KOPT-K1 (cell line): ENCODE data around the gene XPR1.
"Not testable (repeated sequence)": the region's sequence is repeated elsewhere in the genome, so short reads cannot be mapped to it uniquely, and the experiment has no call there.

ENCODE experiments used
- H3K27ac ChIP-seq: fragments of 200-600 bp; sonication (generic); 2 replicates; pipeline ENCODE4 v1.5.1; 2016; ENCODE audit warnings: antibody characterized with exemption, mild to moderate bottlenecking, low read depth, low read length; ENCODE audit not compliant: poor library complexity, severe bottlenecking
- H3K36me3 ChIP-seq: fragments of 200-600 bp; sonication (generic); 2 replicates; pipeline ENCODE4 v1.5.1; 2017; ENCODE audit warnings: antibody characterized with exemption, mild to moderate bottlenecking, low read length, moderate library complexity; ENCODE audit not compliant: insufficient read depth
- H3K9me3 ChIP-seq: fragments of 200-600 bp; sonication (generic); 2 replicates; pipeline ENCODE4 v1.5.1; 2017; ENCODE audit warnings: antibody characterized with exemption, low read length, mild to moderate bottlenecking; ENCODE audit not compliant: insufficient read depth, poor library complexity, severe bottlenecking

XPR1 gene

DNA sequence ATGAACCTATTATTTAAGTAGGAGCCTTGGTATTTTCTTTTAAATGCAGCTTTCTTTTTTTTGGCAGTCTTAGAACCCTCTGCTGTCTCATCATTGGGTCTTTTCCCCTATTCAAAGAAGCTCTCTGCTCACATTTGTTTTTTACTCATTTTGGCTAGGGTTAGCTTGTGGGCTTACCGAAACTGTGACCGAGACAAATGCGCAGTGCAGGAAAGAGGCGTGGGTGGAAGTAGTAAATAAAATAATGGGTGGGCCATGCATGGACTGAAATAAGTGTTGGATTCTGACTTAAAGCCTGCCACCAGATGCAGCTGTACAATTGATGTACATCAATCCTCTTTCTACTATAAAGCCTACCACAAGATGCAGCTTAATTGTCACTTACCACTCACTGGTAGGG, 14.7 kb downstream of the XPR1 start:
- Histone ChIP-seq H3K27ac (no peak overlapping the region), H3K36me3 (no peaks in the 10 kb centered on the region), H3K9me3 (no peaks in the 10 kb centered on the region)

DNA sequence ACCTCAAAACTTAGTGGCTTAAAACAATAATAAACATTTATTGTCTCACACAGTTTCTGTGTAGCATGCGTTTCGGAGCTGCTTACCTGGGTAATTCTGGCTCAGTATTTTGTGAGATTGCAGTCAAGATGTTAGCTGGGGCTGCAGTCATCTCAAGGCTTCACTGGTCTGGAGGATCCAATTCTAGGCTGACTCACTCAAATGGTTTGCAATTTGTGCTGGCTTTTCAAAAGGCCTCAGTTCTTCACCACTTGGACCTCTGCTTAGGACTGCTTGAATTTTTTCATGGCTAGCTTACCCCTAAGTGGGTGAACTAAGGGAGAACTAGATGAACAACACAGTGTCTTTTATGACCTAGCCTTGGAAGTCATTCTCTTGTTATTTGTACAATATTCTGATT, 21.0 kb downstream of the XPR1 start:
- Histone ChIP-seq H3K9me3 (peaks cover 10% of the 10 kb centered on the region), H3K27ac (no peak overlapping the region), H3K36me3 (no peaks in the 10 kb centered on the region)

DNA sequence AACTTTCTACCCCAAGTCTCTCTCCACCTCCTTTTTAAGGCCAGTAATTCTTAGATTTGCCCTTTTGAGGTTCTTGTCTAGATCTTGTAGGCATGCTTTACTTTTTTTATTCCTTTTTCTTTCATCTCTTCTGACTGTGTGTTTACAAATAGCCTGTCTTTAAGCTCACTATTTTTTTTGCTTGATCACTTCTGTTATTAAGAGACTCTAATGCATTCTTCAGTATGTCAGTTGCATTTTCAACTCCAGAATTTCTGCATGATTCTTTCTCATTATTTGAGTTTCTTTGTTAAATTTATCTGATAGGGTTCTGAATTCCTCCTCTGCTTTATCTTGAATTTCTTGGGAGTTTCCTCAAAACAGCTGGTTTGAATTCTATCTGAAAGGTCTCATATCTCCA, 30.9 kb downstream of the XPR1 start:
- no peaks in the 10 kb centered on the region; the same call in 1 of the 2 replicates for H3K36me3 ChIP-seq
- H3K9me3 ChIP-seq: peaks cover 71% of the 10 kb centered on the region
- H3K27ac ChIP-seq: no peak overlapping the region

DNA sequence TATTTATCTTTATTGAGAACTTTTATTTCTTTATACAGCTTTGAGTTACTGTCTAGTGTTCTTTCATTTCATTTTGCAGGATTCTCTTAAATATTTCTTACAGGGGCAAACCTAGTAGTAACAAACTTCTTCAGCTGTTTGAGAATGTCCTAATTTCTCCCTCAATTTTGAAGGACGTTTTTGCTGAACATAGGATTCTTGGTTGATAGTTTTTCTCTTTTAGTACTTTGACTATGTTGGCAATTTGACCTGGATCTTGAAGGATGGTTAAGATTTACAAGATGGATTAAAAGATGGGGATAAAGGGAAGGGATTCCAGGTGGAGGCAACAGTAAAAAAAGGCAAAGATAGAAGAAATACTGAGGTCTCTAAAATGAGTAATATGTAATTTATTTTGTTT, 38.9 kb downstream of the XPR1 start:
- peaks cover 30% of the 10 kb centered on the region for H3K9me3 ChIP-seq
- no peaks in the 10 kb centered on the region for H3K36me3 ChIP-seq
- no peak overlapping the region for H3K27ac ChIP-seq

DNA sequence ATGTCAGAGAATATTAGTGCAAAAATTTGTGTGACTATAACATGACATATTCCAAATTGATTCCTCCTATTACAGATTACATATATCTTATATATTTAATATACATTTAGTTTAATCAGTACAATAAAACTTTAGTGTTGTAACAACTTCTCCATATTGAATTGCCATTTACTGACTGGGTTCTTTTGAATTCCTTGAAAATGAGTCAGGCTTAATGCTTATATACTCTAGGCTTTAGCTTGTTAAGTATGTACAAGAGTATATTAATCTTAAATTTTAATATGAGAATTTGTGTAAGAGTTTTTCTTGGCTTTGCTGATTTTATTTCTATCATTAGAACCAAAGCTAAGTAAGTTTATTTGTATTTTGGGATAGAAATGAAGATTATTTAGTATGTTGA, 40.3 kb downstream of the XPR1 start:
- H3K9me3 ChIP-seq: peaks cover 25% of the 10 kb centered on the region
- H3K27ac ChIP-seq: no peak overlapping the region
- H3K36me3 ChIP-seq: no peaks in the 10 kb centered on the region

DNA sequence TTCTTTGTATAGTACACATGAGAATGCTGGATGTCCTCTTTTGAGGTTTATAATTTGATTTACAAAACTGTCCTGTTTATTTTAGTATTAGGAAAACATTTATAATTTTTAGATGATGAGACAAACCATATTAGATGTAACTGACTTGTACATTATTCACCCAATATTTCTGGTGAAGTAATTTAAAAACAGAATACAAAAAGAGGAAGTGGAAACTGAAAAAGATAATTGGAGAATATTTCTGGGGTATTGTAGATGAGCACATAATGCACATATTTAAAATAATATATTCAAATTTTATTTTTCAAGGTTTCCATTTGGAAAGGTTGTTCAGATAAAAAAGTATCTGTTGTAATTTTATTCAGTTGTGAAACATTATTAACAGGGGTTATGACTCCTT, 40.7 kb downstream of the XPR1 start:
- peaks cover 25% of the 10 kb centered on the region for H3K9me3 ChIP-seq
- no peak overlapping the region for H3K27ac ChIP-seq
- no peaks in the 10 kb centered on the region for H3K36me3 ChIP-seq

DNA sequence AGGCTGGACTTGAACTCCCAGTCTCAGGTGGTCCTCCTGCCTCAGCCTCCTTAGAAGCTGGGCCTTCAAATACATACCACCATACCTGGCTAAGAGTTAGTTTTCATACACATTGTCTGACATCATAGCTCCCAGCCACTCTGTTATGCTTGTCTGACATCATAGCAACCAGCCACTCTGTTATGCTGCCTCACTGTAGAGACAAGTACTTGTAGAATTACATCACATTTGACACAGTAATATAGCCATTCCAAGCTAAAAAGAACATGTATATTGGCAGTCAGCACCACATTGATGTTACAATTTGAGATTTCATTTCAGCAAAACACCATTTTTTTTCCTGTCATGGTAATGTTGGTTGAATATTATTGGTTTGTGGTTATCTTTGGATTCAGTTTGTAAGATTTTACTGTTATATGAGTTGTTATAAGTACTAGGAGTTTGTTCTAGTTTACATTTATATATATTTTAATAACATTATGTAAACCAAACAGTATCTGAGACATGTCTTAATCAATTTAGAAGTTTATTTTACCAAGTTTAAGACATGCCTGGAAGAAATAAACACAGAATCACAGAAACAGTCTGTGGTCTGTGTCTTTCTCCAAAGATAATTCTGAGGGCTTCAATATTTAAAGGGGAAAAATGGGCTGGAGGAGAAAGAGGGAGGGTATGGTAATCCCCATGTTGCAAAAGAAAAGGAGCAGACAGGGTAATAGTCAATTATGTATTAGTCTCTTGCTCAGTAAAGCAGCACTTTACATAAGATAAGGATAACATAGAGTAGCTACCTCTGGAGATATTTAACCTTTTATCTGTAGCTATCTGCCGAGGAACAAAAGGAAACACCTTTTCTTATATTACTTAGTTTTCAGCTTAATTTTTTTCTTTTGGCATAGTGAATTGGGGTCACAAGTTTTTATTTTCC, 43.0 kb downstream of the XPR1 start:
- Histone ChIP-seq H3K36me3 (no peaks in the 10 kb centered on the region), H3K27ac (no peak overlapping the region), H3K9me3 (peaks cover 29% of the 10 kb centered on the region)

DNA sequence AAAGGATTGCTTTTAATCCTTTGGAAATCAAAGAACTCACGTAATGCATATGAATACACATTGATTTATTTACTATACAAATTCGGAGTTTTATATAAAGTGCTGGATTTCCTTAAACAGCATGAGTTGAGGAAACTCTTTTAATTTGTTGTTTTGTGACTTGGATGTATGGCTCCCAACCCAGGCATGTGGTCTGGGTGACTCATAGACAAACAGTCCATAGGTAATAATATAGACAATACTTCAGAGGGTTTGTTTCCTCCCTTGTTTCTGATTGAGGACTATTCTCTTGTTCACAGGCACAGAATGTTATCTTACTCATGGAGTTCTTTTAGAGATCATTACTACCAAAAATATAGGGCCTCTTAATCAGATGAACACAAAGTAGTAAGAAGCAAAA, 43.8 kb downstream of the XPR1 start:
- H3K9me3 ChIP-seq: peaks cover 22% of the 10 kb centered on the region
- no peaks in the 10 kb centered on the region for H3K36me3 ChIP-seq
- no peak overlapping the region for H3K27ac ChIP-seq

DNA sequence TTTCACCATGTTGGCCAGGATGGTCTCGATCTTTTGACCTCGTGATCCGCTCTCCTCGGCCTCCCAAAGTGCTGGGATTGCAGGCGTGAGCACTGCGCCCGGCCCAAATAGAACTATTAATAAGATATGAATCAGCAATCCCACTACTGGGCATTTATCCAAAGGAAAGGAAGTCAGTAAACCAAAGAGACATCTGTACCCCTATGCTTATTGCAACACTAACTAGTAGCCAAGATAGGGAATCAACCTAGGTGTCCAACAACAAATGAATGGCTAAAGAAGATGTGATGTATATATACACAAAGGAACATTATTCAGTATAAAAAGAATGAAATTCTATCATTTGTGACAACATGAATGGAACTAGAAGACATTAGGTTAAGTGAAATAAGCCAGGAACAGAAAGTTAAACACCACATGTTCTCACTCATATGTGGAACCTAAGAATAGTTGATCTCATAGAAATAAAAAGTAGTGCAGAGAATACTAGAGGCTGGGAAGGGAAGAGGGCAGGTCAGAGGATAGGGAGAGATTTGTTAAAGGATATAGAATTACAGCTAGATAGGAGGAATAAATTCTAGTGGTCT, 48.8 kb downstream of the XPR1 start:
- no peaks in the 10 kb centered on the region for H3K36me3 ChIP-seq
- H3K9me3 ChIP-seq: peaks cover 10% of the 10 kb centered on the region
- H3K27ac ChIP-seq: no peak overlapping the region

DNA sequence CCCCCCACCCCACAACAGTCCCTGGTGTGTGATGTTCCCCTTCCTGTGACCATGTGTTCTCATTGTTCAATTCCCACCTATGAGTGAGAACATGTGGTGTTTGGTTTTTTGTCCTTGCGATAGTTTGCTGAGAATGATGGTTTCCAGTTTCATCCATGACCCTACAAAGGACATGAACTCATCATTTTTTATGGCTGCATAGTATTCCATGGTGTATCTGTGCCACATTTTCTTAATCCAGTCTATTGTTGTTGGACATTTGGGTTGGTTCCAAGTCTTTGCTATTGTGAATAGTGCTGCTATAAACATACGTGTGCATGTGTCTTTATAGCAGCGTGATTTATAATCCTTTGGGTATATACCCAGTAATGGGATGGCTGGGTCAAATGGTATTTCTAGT, 51.3 kb downstream of the XPR1 start:
- not testable (repeated sequence) for H3K27ac ChIP-seq, H3K36me3 ChIP-seq, H3K9me3 ChIP-seq

DNA sequence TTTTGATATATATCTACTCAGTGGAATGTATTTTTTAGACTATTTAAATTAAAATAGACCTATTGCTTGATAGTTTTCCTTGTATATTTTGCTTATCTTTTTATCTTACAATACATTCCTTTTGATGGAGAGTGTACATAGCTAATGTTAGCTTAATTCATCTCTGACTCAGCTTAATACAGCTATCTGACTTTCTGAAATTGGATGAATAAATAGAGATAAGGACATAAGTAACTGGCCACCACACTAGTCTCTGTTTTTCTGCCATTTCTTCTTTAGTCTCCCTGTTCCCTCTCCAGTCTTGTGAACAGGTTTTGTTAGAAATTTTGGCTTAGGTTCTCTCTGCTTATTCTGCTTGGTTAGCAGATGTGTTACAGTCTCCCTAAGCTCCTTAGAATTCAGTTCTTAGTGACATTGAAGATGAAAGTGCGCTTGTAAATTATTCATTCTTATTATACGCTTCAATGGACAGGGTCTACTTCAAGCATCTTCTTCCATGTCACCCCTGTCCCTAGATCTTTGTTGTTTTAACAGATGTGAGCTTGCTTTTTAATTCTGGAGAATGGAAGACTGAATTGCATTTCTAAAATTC, 59.6 kb downstream of the XPR1 start:
- no peak overlapping the region for H3K27ac ChIP-seq
- H3K9me3 ChIP-seq: peaks cover 7% of the 10 kb centered on the region
- H3K36me3 ChIP-seq: no peaks in the 10 kb centered on the region

DNA sequence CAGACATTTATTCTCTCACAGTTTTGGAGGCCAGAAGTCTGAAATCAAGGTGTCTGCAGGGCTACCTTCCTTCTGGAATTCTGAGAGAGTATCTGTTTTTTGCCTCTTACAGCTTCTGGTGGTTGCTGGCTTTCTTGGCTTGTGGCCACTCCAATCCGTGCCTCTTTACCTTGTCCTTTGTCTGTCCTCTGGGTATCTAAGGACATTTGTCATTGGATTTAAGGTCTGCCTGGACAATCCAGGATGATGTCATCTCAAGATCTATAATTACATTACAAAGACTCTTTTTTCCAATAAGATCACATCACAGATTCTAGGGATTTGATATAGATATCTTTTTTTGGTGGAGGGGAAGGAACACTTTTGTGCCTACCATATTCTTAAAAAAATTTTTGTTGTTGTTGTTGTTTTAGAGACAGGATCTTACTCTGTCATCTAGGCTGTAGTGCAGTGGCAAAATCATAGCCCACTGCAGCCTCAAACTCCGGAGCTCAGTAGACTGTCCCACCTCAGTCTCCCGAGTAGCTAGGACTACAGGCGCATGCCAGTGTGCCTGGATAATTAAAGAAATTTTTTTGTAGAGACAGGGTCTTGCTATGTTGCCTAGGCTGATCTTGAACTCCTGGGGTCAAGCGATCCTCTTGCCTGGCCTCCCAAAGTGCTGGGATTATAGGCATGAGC, 61.9 kb downstream of the XPR1 start:
- Histone ChIP-seq H3K9me3 (peaks cover 29% of the 10 kb centered on the region), H3K27ac (peak overlapping the region; percentile 43), H3K36me3 (no peaks in the 10 kb centered on the region)

DNA sequence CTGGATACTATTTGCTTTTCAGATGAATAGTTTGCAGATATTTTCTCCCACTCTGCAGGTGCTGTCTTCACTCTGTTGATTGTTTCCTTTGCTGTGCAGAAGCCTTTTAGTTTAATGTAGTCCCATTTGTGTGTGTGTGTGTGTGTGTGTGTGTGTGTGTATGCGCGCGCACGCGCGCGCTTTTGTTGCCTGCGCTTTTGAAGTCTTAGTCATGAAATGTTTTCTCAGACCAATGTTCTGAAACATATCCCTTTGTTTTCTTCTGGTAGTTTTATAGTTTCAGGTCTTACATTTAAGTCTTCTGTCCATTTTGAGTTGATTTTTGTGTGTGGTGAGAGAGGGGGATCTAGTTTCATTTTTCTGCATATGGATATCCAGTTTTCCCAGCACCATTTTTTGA, 63.5 kb downstream of the XPR1 start:
- Histone ChIP-seq H3K36me3 (no peaks in the 10 kb centered on the region), H3K9me3 (peaks cover 33% of the 10 kb centered on the region), H3K27ac (no peak overlapping the region)

DNA sequence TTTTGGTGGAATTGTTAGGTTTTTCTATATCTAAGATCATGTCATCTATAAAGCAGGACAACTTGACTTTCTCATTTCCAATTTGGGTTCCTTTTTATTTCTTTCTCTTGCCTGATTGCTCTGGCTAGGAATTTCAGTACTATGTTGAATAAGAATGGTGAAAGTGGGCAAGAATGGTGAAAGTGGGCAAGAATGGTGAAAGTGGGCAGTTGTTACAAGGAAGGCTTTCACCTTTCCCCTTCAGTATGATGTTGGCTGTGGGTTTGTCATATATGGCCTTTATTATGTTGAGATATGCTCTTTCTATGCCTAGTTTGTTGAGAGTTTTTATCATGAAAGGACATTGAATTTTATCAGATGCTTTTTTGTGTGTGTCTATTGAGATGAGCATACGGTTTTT, 64.5 kb downstream of the XPR1 start:
- H3K9me3 ChIP-seq: peaks cover 33% of the 10 kb centered on the region
- no peak overlapping the region for H3K27ac ChIP-seq
- no peaks in the 10 kb centered on the region for H3K36me3 ChIP-seq

DNA sequence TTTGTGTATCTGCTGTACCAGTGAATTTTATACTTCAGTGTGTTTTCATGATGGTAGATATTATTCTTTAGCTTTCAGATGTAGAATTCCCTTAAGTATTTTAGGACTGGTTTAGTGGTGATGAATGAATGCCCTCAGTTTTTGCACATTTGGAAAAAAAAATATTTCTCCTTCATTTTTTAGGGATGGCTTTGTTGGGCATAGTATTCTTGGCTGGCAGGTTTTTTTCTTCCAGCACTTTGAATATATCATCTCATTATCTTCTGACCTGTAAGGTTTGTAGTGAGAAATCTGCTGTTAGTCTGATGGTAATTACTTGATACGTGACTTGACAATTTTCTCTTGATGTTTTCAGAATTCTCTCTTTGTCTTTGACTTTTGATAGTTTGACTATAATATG, 66.8 kb downstream of the XPR1 start:
- Histone ChIP-seq H3K36me3 (no peaks in the 10 kb centered on the region), H3K27ac (no peak overlapping the region), H3K9me3 (peaks cover 46% of the 10 kb centered on the region)
